Measurements from ENCODE around the gene ANKK1. TPM values are rescaled to one million over a fixed set of nuclear protein-coding genes. Genes with fewer than 3 reads are reported as not detected.

The ANKK1 gene
- total and polyA plus RNA-seq, 4 donors = 0.16 to 0.57 (median 0.26) TPM; not detected in 1

DNA sequence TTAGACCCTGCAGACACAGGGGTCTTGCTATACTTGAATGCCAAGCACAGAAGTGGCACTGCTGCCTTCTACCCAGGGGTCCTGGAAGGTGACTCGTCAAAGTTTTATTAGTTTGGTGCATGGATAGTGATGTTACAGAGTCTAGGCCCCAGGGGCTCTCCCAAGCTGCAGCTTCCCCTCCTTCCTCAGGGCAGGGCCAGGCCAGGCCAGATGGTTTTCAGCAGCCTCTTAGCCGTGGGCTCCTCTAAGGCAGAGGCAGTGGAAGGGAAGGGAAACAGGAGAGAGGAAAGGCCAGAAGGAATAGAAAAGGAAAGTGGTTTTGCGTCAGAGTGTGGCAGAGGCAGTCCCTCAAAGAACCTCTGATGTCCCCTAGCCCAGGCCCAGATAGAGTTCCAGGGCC, 21.9 kb downstream of the ANKK1 start:
- DNase-seq = no peak

GRCh38 chr11:113410414-113411135, 23.0 kb downstream of the ANKK1 start:
- DNase-seq (peak in 1 of 2 donors; percentile 68), ATAC-seq (ENCODE audit: low FRiP score) (no peak)
- no peak overlapping the region for H3K4me3 ChIP-seq (ENCODE audit: low read length in 2 of 2)
- H3K27ac ChIP-seq (ENCODE audit: low read depth in 1 of 2, low read length in 2 of 2) = no peak overlapping the region
- WGBS, 2 donors = 89 to 90% methylated on average over 19 to 21 of the region's 21 CpGs
- intact Hi-C loops (cut with DNase I) = no loop called here
- no peaks in the 10 kb centered on the region for H3K9me3 ChIP-seq (ENCODE audit: control insufficient read depth, low read length)
- H3K4me1 ChIP-seq (ENCODE audit: control insufficient read depth in 1 of 2, insufficient read depth in 2 of 2, low read length in 2 of 2) = no peaks in the 10 kb centered on the region
- H3K27me3 ChIP-seq (ENCODE audit: control insufficient read depth in 1 of 2, insufficient read depth in 2 of 2, low read length in 1 of 2) = no peaks in the 10 kb centered on the region
- H3K36me3 ChIP-seq (ENCODE audit: control insufficient read depth in 1 of 2, insufficient read depth in 2 of 2, low read length in 1 of 2) = no peaks in the 10 kb centered on the region

More for the DNA sequence above, 21.9 kb downstream of the ANKK1 start:
- H3K27ac ChIP-seq (ENCODE audit: low read depth in 1 of 2, low read length in 2 of 2) = no peak overlapping the region
- WGBS, 2 donors = 82% methylated on average over 3 of the region's 3 CpGs
- H3K36me3 ChIP-seq (ENCODE audit: control insufficient read depth in 1 of 2, insufficient read depth in 2 of 2, low read length in 1 of 2) = no peaks in the 10 kb centered on the region
- no peaks in the 10 kb centered on the region for H3K27me3 ChIP-seq (ENCODE audit: control insufficient read depth in 1 of 2, insufficient read depth in 2 of 2, low read length in 1 of 2)
- no peak overlapping the region for H3K4me3 ChIP-seq (ENCODE audit: low read length in 2 of 2)
- no peaks in the 10 kb centered on the region for H3K9me3 ChIP-seq (ENCODE audit: control insufficient read depth, low read length)
- intact Hi-C loops (cut with DNase I) = no loop called here
- no peaks in the 10 kb centered on the region for H3K4me1 ChIP-seq (ENCODE audit: control insufficient read depth in 1 of 2, insufficient read depth in 2 of 2, low read length in 2 of 2)
- ATAC-seq (ENCODE audit: low FRiP score) = no peak

DNA sequence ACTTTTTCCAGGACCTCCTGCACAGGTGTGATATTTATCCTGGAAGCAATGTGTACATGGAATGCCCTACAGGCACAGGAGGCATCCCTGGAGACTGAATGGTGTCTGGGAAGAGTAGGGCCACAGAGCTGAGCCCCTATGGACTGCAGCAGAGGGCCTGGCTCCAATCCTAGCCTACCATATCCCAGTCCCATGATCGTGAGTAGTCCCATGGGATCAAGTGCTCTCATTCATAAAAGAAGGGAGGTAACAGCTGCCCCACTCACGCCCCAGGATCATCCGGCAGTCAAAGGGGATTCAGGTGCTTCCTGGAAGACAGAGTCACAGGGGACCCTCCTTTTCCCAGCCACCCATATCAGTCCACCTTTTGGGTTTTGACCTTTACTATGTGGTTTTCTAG, 24.0 kb downstream of the ANKK1 start:
- H3K4me1 ChIP-seq (ENCODE audit: control insufficient read depth in 1 of 2, insufficient read depth in 2 of 2, low read length in 2 of 2) = no peaks in the 10 kb centered on the region
- ATAC-seq (ENCODE audit: low FRiP score) = no peak
- no peak overlapping the region for H3K4me3 ChIP-seq (ENCODE audit: low read length in 2 of 2)
- no peaks in the 10 kb centered on the region for H3K27me3 ChIP-seq (ENCODE audit: control insufficient read depth in 1 of 2, insufficient read depth in 2 of 2, low read length in 1 of 2)
- intact Hi-C loops (cut with DNase I) = no loop called here
- no peak overlapping the region for H3K27ac ChIP-seq (ENCODE audit: low read depth in 1 of 2, low read length in 2 of 2)
- 66 to 69% methylated on average over 3 of the region's 3 CpGs for WGBS, 2 donors
- no peaks in the 10 kb centered on the region for H3K36me3 ChIP-seq (ENCODE audit: control insufficient read depth in 1 of 2, insufficient read depth in 2 of 2, low read length in 1 of 2)
- no peaks in the 10 kb centered on the region for H3K9me3 ChIP-seq (ENCODE audit: control insufficient read depth, low read length)
- peak in 1 of 2 donors; percentile 58 for DNase-seq

DNA sequence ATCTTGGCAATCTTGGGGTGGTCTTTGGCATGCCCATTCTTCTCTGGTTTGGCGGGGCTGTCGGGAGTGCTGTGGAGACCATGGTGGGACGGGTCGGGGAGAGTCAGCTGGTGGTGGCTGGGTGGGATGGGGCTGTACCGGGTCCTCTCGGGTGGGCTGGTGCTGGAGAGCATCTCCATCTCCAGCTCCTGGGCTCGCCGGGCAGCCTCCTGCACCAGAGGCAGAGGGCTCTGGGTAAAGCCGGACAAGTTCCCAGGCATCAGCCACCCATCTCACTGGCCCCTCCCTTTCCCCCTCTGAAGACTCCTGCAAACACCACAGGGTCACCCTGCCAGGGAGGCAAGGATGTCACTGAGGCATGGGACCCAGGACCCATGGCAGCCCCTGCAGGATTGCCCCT, 25.1 kb downstream of the ANKK1 start:
- H3K27me3 ChIP-seq (ENCODE audit: control insufficient read depth in 1 of 2, insufficient read depth in 2 of 2, low read length in 1 of 2) = no peaks in the 10 kb centered on the region
- WGBS, 2 donors = 83 to 92% methylated on average over 7 to 9 of the region's 9 CpGs
- no peak for ATAC-seq (ENCODE audit: low FRiP score)

DNA sequence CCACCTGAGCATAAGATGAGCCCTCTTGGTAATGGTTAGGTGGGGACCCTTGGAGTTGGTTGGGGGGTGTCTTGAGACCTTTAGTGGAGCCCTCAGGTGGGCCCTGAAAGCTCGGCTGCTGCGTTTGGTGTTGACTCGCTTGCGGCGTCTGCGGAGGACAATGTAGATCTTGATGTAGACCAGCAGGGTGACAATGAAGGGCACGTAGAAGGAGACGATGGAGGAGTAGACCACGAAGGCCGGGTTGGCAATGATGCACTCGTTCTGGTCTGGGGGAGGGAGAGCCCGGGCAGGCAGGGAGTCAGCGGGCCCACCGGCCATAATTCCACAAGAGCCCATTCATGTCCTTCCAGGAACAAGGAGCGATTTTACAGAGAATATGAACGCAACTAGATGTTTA, 27.8 kb downstream of the ANKK1 start:
- WGBS, 2 donors = 93 to 94% methylated on average over 16 of the region's 16 CpGs
- H3K36me3 ChIP-seq (ENCODE audit: control insufficient read depth in 1 of 2, insufficient read depth in 2 of 2, low read length in 1 of 2) = no peaks in the 10 kb centered on the region
- H3K27me3 ChIP-seq (ENCODE audit: control insufficient read depth in 1 of 2, insufficient read depth in 2 of 2, low read length in 1 of 2) = no peaks in the 10 kb centered on the region
- intact Hi-C loops (cut with DNase I) = no loop called here
- H3K4me1 ChIP-seq (ENCODE audit: control insufficient read depth in 1 of 2, insufficient read depth in 2 of 2, low read length in 2 of 2) = no peaks in the 10 kb centered on the region
- no peak overlapping the region for H3K27ac ChIP-seq (ENCODE audit: low read depth in 1 of 2, low read length in 2 of 2)
- no peak overlapping the region for H3K4me3 ChIP-seq (ENCODE audit: low read length in 2 of 2)
- peak in 1 of 2 donors; percentile 62 for DNase-seq
- H3K9me3 ChIP-seq (ENCODE audit: control insufficient read depth, low read length) = no peaks in the 10 kb centered on the region
- ATAC-seq (ENCODE audit: low FRiP score) = no peak

More for the DNA sequence above, 25.1 kb downstream of the ANKK1 start:
- H3K36me3 ChIP-seq (ENCODE audit: control insufficient read depth in 1 of 2, insufficient read depth in 2 of 2, low read length in 1 of 2) = no peaks in the 10 kb centered on the region
- no peaks in the 10 kb centered on the region for H3K9me3 ChIP-seq (ENCODE audit: control insufficient read depth, low read length)
- intact Hi-C loops (cut with DNase I) = no loop called here
- peak in 1 of 2 donors; percentile 57 for DNase-seq
- no peak overlapping the region for H3K4me3 ChIP-seq (ENCODE audit: low read length in 2 of 2)
- no peaks in the 10 kb centered on the region for H3K4me1 ChIP-seq (ENCODE audit: control insufficient read depth in 1 of 2, insufficient read depth in 2 of 2, low read length in 2 of 2)
- no peak overlapping the region for H3K27ac ChIP-seq (ENCODE audit: low read depth in 1 of 2, low read length in 2 of 2)

DNA sequence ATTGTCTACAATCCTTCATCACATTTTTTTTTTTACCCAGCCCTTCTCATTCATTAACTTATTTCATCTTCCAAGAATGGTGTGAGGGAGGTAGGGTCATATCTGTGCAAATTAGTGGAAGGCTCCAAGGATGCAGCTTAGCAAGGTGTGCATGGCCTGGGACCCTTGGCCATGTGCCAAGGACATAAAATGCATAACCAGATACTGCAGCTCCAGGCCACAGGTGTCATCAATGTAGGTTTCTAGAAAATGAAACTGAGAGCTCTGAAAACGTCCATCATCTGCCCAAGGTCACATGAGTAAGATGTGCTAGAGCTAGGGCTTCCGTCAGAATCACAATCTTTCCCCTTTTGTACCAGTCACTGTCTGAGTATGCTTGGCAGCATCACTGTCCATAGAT, 29.8 kb downstream of the ANKK1 start:
- H3K4me3 ChIP-seq (ENCODE audit: low read length in 2 of 2) = no peak overlapping the region
- H3K36me3 ChIP-seq (ENCODE audit: control insufficient read depth in 1 of 2, insufficient read depth in 2 of 2, low read length in 1 of 2) = no peaks in the 10 kb centered on the region
- no peak for ATAC-seq (ENCODE audit: low FRiP score)
- H3K27me3 ChIP-seq (ENCODE audit: control insufficient read depth in 1 of 2, insufficient read depth in 2 of 2, low read length in 1 of 2) = no peaks in the 10 kb centered on the region
- DNase-seq = no peak
- H3K27ac ChIP-seq (ENCODE audit: low read depth in 1 of 2, low read length in 2 of 2) = no peak overlapping the region
- H3K9me3 ChIP-seq (ENCODE audit: control insufficient read depth, low read length) = no peaks in the 10 kb centered on the region
- intact Hi-C loops (cut with DNase I) = no loop called here
- WGBS, 2 donors = 61 to 68% methylated on average over 2 of the region's 2 CpGs
- H3K4me1 ChIP-seq (ENCODE audit: control insufficient read depth in 1 of 2, insufficient read depth in 2 of 2, low read length in 2 of 2) = no peaks in the 10 kb centered on the region

DNA sequence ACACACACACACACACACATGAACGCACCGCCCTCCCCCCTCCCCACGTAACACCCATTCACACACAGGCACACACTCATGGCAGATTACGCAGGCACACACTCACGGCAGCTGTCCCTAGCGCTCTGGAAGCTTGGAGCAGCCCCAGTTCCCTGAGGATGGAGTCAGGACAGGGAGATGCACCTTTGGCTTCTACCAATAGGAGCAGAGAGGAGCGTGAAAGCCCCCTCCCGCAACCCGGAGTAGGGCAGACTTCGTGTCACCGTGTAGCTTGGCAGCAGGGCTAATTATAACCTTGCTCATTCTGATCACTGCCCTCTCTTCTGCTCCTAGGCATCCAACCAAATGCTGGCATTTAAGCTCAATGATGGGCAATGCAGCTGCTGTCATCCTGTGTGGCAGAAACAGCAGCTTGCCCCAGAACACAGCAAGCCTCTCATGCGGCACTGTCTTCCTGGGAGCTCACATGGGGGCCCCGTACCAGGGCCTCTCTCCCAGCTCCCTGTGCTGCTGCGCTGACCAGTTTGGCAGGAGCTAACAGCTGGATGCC, 31.9 kb downstream of the ANKK1 start:
- no peak overlapping the region for H3K27ac ChIP-seq (ENCODE audit: low read depth in 1 of 2, low read length in 2 of 2)

GRCh38 chr11:113420808-113421207, 33.2 kb downstream of the ANKK1 start:
- ATAC-seq (ENCODE audit: low FRiP score) = no peak
- Histone ChIP-seq H3K27me3 (ENCODE audit: control insufficient read depth in 1 of 2, insufficient read depth in 2 of 2, low read length in 1 of 2) (no peaks in the 10 kb centered on the region), H3K4me3 (ENCODE audit: low read length in 2 of 2) (no peak overlapping the region), H3K9me3 (ENCODE audit: control insufficient read depth, low read length) (no peaks in the 10 kb centered on the region), H3K4me1 (ENCODE audit: control insufficient read depth in 1 of 2, insufficient read depth in 2 of 2, low read length in 2 of 2) (no peaks in the 10 kb centered on the region), H3K36me3 (ENCODE audit: control insufficient read depth in 1 of 2, insufficient read depth in 2 of 2, low read length in 1 of 2) (no peaks in the 10 kb centered on the region), H3K27ac (ENCODE audit: low read depth in 1 of 2, low read length in 2 of 2) (no peak overlapping the region)
- DNase-seq = no peak
- intact Hi-C loops (cut with DNase I) = no loop called here
- 43 to 68% methylated on average over 2 of the region's 2 CpGs for WGBS, 2 donors

More for the DNA sequence above, 31.9 kb downstream of the ANKK1 start:
- Histone ChIP-seq H3K4me1 (ENCODE audit: control insufficient read depth in 1 of 2, insufficient read depth in 2 of 2, low read length in 2 of 2) (no peaks in the 10 kb centered on the region), H3K36me3 (ENCODE audit: control insufficient read depth in 1 of 2, insufficient read depth in 2 of 2, low read length in 1 of 2) (no peaks in the 10 kb centered on the region), H3K27me3 (ENCODE audit: control insufficient read depth in 1 of 2, insufficient read depth in 2 of 2, low read length in 1 of 2) (no peaks in the 10 kb centered on the region), H3K4me3 (ENCODE audit: low read length in 2 of 2) (no peak overlapping the region), H3K9me3 (ENCODE audit: control insufficient read depth, low read length) (no peaks in the 10 kb centered on the region)
- 67 to 69% methylated on average over 14 of the region's 14 CpGs for WGBS, 2 donors
- no peak for DNase-seq
- intact Hi-C loops (cut with DNase I) = no loop called here
- ATAC-seq (ENCODE audit: low FRiP score) = no peak

DNA sequence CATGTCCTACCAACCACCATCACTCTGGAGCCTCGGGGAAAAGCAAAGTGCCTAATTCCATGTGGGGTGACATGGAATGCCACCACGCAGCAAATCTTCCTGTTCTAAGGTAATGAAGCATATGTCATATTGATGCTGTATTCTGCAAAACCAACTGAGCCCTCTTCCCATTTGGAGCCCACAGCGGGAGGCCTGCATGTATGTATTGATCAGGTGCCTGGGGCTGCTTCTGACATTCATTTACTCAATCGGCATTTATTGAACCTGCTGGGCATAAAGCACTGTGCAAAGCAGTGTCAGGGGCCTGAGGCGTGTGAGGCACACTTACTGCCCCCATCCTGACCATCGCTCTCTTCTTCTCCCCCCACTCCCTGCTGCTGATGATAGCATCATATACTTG, 39.1 kb downstream of the ANKK1 start:
- Histone ChIP-seq H3K9me3 (ENCODE audit: control insufficient read depth, low read length) (no peaks in the 10 kb centered on the region), H3K27ac (ENCODE audit: low read depth in 1 of 2, low read length in 2 of 2) (no peak overlapping the region), H3K4me3 (ENCODE audit: low read length in 2 of 2) (no peak overlapping the region), H3K4me1 (ENCODE audit: control insufficient read depth in 1 of 2, insufficient read depth in 2 of 2, low read length in 2 of 2) (no peaks in the 10 kb centered on the region), H3K36me3 (ENCODE audit: control insufficient read depth in 1 of 2, insufficient read depth in 2 of 2, low read length in 1 of 2) (no peaks in the 10 kb centered on the region), H3K27me3 (ENCODE audit: control insufficient read depth in 1 of 2, insufficient read depth in 2 of 2, low read length in 1 of 2) (no peaks in the 10 kb centered on the region)
- DNase-seq (no peak), ATAC-seq (ENCODE audit: low FRiP score) (no peak)
- intact Hi-C loops (cut with DNase I) = no loop called here
- WGBS, 2 donors = 85 to 91% methylated on average over 6 of the region's 6 CpGs

Measured in aorta (tissue), 5 donors.